C4-2B (cell line): Measurements from ENCODE around the gene ISCA1.

Experiments
- H3K27ac ChIP-seq: fragments of 450-650 bp; 2 replicates; pipeline ENCODE4 v1.5.1; 2017
- ZFX ChIP-seq: fragments of 450-650 bp; IDR thresholded peaks from 2 replicates; pipeline ENCODE4 v1.6.1; 2017
- TF ChIP-seq, protein P1 (sequence below): fragments of 450-650 bp; conservative IDR thresholded peaks from 2 replicates; pipeline ENCODE4 v1.5.1; 2017; ENCODE audit warnings: mild to moderate bottlenecking

The ISCA1 gene

DNA sequence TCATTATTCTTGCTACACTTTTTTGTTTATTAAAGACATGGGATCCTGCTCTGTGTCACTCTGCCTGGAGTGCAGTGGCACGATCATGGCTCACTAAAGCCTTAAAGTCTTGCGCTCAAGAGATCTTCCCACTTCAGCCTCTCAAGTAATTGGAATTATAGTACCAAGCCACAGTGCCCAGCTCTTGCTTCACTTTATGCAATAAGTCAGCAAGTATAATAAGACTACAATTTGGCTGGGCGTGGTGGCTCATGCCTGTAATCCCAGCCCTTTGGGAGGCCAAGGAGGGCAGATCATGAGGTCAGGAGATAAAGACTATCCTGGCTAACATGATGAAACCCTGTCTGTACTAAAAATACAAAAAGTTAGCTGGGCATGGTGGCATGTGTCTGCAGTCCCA lies 28.8 kb downstream of the ISCA1 start:
- no peak for TF ChIP-seq ZFX
- TF ChIP-seq, protein P1, sequence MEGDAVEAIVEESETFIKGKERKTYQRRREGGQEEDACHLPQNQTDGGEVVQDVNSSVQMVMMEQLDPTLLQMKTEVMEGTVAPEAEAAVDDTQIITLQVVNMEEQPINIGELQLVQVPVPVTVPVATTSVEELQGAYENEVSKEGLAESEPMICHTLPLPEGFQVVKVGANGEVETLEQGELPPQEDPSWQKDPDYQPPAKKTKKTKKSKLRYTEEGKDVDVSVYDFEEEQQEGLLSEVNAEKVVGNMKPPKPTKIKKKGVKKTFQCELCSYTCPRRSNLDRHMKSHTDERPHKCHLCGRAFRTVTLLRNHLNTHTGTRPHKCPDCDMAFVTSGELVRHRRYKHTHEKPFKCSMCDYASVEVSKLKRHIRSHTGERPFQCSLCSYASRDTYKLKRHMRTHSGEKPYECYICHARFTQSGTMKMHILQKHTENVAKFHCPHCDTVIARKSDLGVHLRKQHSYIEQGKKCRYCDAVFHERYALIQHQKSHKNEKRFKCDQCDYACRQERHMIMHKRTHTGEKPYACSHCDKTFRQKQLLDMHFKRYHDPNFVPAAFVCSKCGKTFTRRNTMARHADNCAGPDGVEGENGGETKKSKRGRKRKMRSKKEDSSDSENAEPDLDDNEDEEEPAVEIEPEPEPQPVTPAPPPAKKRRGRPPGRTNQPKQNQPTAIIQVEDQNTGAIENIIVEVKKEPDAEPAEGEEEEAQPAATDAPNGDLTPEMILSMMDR: no peak

DNA sequence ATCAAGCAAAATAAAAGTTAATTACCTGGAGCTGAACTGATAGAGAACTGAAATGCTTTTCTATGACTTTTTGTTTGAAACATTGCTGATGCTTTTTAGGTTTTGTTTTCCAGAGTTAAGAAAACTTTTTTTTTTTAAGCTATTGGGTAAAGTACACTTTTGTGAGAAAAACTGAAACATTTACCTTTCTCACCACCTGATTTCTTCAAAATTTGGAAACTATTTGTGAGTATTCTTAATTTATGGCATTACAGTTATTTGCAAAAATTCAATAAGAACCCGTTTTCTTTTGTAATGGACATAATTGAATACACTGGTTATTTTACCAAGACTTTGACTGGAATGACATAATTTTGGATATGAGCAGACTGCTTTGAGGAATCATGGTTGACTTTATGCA lies 29.5 kb downstream of the ISCA1 start:
- TF ChIP-seq, protein P1: no peak
- no peak for TF ChIP-seq ZFX
- no peak overlapping the region for H3K27ac ChIP-seq

More for the DNA sequence above, 28.8 kb downstream of the ISCA1 start:
- H3K27ac ChIP-seq: no peak overlapping the region

DNA sequence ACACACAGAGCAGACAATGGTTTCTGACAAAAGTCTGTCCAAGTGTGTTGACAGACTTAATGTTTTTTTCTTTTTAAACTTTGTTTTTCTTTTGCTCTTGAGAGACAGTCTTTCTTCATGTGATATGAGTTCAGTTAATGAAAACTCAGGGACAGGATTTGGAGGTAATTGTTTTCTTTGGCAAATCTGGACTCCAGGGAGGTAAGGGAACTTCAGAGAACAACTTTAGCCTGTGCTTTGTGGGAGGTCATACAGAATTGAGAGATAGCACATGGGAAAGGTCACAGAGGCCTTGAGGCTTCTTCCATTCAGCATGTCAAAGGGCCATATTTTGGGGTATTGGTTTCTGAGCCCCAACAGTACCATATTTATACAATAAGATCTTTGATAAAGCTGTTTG lies 32.2 kb downstream of the ISCA1 start:
- TF ChIP-seq, protein P1: no peak
- TF ChIP-seq ZFX: no peak
- H3K27ac ChIP-seq: no peak overlapping the region

DNA sequence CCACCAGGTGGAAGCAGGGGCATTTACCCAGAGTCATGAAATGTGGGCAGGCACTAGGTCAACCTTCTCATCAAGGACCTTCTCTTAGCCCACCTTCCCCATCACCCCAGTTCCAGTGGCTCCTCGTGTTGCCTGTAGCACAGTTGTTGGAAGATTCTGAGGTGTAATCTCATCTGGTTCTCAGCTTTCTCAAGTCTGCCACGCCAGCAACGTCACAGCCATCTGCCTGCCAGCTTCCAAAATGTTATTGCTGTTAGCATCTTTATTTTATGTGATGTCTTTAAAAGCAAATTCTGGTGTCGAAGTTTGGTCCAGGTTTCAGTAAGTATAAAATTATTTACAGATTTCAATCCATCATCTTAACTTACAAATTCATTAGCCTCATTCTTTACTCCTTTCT lies 33.6 kb downstream of the ISCA1 start:
- TF ChIP-seq, protein P1: no peak
- TF ChIP-seq ZFX: no peak
- no peak overlapping the region for H3K27ac ChIP-seq

DNA sequence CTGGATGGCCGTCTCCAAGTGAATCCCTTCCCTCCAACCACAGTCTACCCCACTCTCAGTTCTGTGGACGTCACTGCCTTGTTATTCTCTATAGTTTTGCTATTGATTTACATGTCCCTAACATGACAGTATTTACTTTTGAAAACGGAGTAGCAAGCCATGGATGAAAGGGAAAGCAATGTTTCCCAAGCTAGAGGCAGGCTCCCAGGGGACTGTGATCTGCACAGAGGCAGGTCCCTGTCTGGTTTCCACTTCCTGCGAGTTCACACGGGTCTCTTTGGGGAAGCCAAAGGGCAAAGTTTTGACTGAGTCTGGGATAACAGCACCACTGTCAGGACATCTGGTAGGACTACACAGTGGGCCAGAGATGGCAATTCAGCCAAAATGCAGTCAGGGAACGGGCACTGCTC lies 35.6 kb downstream of the ISCA1 start:
- TF ChIP-seq ZFX: no peak
- TF ChIP-seq, protein P1: no peak
- no peak overlapping the region for H3K27ac ChIP-seq

DNA sequence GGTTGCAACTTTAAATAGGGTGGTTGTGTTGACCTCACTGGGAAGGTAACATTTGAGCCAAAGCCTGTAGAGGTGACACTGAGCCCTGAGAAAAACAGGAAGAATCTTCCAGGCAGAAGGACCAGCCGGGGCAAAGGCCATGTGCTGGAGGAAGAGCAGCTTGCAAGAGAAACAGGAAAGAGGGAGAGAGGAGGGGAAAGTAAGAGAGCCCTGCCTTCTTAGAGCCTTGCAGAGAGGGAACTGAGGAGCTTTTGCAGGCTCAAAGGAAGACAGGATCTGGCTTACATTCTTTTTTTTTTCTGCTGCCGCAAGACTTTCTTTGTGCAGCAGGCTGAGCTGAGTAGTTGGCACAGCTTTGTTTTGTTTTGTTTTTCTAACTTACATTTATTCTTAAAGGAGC lies 40.3 kb downstream of the ISCA1 start:
- no peak overlapping the region for H3K27ac ChIP-seq
- TF ChIP-seq, protein P1: no peak
- TF ChIP-seq ZFX: no peak

DNA sequence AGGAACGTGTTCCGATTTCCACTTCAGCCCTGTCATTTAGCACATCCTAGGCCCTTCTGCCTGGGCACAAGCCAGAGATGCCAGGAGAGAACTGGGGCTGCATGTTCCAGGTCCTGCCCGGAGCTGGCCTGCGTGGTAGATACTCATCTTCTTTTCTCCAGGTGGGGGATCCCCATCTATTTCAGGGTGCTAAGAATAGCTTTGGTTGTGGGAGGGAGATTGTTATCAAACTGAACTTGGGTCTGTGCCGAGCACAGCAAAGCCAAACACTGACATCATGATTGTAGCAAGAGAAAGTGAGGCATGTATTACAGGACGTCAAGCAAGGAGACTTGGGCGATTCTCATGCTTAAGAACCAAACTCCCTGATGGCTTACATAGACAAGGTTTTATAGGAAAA lies 41.1 kb downstream of the ISCA1 start:
- no peak overlapping the region for H3K27ac ChIP-seq
- TF ChIP-seq, protein P1: no peak
- no peak for TF ChIP-seq ZFX
